Upper lobe of left lung (tissue), 4 donors: Measurements from ENCODE around the gene SREBF1.

Source experiments
- CTCF ChIP-seq, 6 experiments: fragments of 450-650 bp in 4 of 6; fragments of 200-600 bp in 2 of 6; sonication (generic) in 2 of 6; IDR thresholded peaks; one replicate each; pipeline ENCODE4 v1.5.1; 2016 to 2019; ENCODE audit warnings: antibody characterized with exemption in 6 of 6
- EP300 ChIP-seq, 4 donors: sonication (generic); formaldehyde crosslinking; IDR thresholded peaks; one replicate each; pipeline ENCODE4 v1.5.1; 2017; ENCODE audit warnings: antibody characterized with exemption in 4 of 4, control low read depth in 2 of 4
- POLR2A ChIP-seq, 4 donors: fragments of 450-650 bp; IDR thresholded peaks; one replicate each; pipeline ENCODE4 v1.5.1; 2016 to 2017; ENCODE audit warnings: antibody characterized with exemption in 4 of 4, mild to moderate bottlenecking in 2 of 4
- POLR2AphosphoS5 ChIP-seq, 2 donors: sonication (generic); formaldehyde crosslinking; IDR thresholded peaks; one replicate each; pipeline ENCODE4 v1.5.1; 2017; ENCODE audit warnings: antibody characterized with exemption in 2 of 2

- peak; percentile 96 to 98 (median 98) for TF ChIP-seq CTCF (IDR thresholded peaks at IDR 0.05)
- TF ChIP-seq POLR2A (IDR thresholded peaks at IDR 0.05) = no peak
- TF ChIP-seq POLR2AphosphoS5 (IDR thresholded peaks at IDR 0.05) = peak in 1 of 2 donors; percentile 5
- no peak for TF ChIP-seq EP300 (IDR thresholded peaks at IDR 0.05)
Measured at GRCh38 chr17:17859909-17860765, 23.4 kb upstream of the SREBF1 start.
